Thyroid gland (tissue), 4 donors: Measurements from ENCODE around the gene RBM19. TPM values are rescaled to one million over a fixed set of nuclear protein-coding genes. Genes with fewer than 3 reads are reported as not detected.

ENCODE experiments used
- DNase-seq, 2 donors: peaks; one replicate each; pipeline ENCODE4 v3.0.0-alpha.2; 2019
- H3K27ac ChIP-seq, 3 donors: fragments of 200-600 bp; sonication (generic); 1 replicate in 2 of 3; 2 replicates in 1 of 3; pipeline ENCODE4 v1.5.1; 2016 to 2019; ENCODE audit warnings: mild to moderate bottlenecking in 1 of 3, moderate library complexity in 1 of 3
- H3K27me3 ChIP-seq: fragments of 200-600 bp; sonication (generic); one replicate; pipeline ENCODE4 v1.5.1; 2019
- H3K36me3 ChIP-seq, 2 donors: fragments of 200-600 bp; sonication (generic); one replicate each; pipeline ENCODE4 v1.5.1; 2016 to 2019
- H3K4me1 ChIP-seq, 2 donors: fragments of 200-600 bp; sonication (generic); one replicate each; pipeline ENCODE4 v1.5.1; 2017 to 2019
- H3K4me3 ChIP-seq, 3 donors: fragments of 200-600 bp; sonication (generic); replicated peaks in 1 of 3; 1 replicate in 2 of 3; 2 replicates in 1 of 3; pipeline ENCODE4 v1.5.1; 2016; ENCODE audit warnings: mild to moderate bottlenecking in 1 of 3
- H3K9me3 ChIP-seq: fragments of 200-600 bp; sonication (generic); one replicate; pipeline ENCODE4 v1.5.1; 2017
- POLR2A ChIP-seq, 2 donors: fragments of 450-650 bp; IDR thresholded peaks; one replicate each; pipeline ENCODE4 v1.6.1; 2017; ENCODE audit warnings: antibody characterized with exemption in 2 of 2, mild to moderate bottlenecking in 2 of 2, moderate library complexity in 1 of 2
- WGBS, 2 donors: methylation state at CpG; one replicate each; pipeline ENCODE4 v1.1.5; 2017; 5-methylcytosine and 5-hydroxymethylcytosine counted together
- intact Hi-C: fragments of 100-400 bp; cut with DNase I; formaldehyde crosslinking; loops from one replicate; pipeline ENCODE4 v1.15.1; 2023
- total RNA-seq, 4 donors: library from RNA; depleted of rRNA; stranded (reverse); fragments of >200 nt; gene quantifications; one replicate each; pipeline ENCODE4 v1.2.3, GENCODE V29; 2016
- TF ChIP-seq, protein P1 (sequence below), 6 experiments: fragments of 200-600 bp in 3 of 6; fragments of 450-650 bp in 3 of 6; sonication (generic) in 3 of 6; IDR thresholded peaks; one replicate each; pipeline ENCODE4 v1.5.1; 2016 to 2019; ENCODE audit warnings: antibody characterized with exemption in 6 of 6, mild to moderate bottlenecking in 2 of 6, inconsistent platforms in 1 of 6, moderate library complexity in 1 of 6

The RBM19 gene
- total RNA-seq, 4 donors from 2014 or later: 27.3 to 40.6 (median 36.1) TPM

DNA sequence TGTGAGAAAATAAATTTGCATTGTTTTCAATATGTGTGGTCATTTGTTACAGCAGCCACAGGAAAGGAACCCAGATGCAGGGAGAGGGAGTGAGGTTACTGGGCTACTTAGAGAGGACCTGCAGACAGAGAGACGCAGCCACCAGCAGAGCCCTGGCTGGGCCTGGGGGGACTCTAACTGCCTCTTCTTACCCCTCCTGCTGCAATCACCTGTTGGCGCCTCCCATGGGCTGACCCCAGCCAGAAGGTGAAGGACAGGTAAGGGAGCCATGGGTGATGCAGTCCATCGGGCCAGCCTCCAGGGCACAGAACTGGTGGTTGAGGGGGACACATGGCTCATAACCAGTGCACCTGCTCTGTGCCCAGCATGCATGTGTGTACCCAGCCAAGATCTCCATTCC is 15.8 kb upstream of the RBM19 start:
- intact Hi-C loops: loop anchor here (5.0 kb wide), 1 partner anchor 525 kb away; no protein-coding TSS in a partner anchor
- Histone ChIP-seq H3K27ac (no peak overlapping the region), H3K36me3 (no peaks in the 10 kb centered on the region), H3K4me3 (no peak overlapping the region), H3K27me3 (no peaks in the 10 kb centered on the region), H3K9me3 (no peaks in the 10 kb centered on the region), H3K4me1 (no peaks in the 10 kb centered on the region)
- no peak for DNase-seq
- no peak for TF ChIP-seq POLR2A (IDR thresholded peaks at IDR 0.05)
- TF ChIP-seq, protein P1, sequence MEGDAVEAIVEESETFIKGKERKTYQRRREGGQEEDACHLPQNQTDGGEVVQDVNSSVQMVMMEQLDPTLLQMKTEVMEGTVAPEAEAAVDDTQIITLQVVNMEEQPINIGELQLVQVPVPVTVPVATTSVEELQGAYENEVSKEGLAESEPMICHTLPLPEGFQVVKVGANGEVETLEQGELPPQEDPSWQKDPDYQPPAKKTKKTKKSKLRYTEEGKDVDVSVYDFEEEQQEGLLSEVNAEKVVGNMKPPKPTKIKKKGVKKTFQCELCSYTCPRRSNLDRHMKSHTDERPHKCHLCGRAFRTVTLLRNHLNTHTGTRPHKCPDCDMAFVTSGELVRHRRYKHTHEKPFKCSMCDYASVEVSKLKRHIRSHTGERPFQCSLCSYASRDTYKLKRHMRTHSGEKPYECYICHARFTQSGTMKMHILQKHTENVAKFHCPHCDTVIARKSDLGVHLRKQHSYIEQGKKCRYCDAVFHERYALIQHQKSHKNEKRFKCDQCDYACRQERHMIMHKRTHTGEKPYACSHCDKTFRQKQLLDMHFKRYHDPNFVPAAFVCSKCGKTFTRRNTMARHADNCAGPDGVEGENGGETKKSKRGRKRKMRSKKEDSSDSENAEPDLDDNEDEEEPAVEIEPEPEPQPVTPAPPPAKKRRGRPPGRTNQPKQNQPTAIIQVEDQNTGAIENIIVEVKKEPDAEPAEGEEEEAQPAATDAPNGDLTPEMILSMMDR (IDR thresholded peaks at IDR 0.05): no peak
- WGBS, 2 donors: 95% methylated on average over 3 of the region's 3 CpGs; no CpG with 5 or more reads in 1 of the 2 donors

DNA sequence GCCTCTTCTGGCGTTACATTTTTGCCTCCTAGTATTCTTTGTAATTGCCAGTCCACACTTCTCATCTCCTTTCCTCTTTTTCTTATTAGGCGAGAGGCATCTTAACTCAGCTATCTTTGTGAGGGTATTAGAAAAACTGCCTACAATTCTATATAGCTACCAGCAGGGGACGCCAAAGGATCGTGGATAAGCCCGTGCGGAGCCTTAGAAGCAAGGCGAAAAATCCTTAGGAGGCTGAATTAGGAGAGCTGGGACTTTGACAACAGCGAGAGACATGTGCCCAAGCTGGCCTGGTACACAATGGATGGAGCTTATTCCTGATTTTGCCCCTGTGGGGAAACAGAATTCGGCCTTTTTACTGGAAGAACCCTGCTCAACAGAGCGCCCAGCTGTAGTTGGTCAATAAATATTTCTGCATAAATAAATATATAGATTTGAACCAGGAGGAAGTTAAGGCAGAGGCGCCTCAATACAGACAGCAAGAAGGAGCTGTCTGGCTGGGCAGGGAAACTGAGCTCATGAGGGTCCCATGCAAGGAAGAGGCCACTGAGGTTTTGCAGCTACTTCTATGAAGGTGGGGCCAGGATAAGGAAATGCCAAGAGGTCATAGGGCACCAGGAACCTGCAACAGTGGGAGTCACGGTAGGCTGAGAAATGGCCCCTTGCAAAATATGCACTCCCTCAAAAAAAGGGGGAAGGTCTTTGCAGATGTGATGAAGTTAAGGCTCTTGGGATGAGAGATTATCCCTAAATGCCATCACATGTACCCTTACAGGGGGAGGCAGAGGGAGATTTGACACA is 14.6 kb upstream of the RBM19 start:
- WGBS, 2 donors: 20 to 23% methylated on average over 12 of the region's 12 CpGs
- no peak overlapping the region for H3K4me3 ChIP-seq
- intact Hi-C loops: loop anchor here (5.0 kb wide), 1 partner anchor 527 kb away; no protein-coding TSS in a partner anchor
- no peak overlapping the region for H3K27ac ChIP-seq
- peak; percentile 17 to 30 for DNase-seq
- no peaks in the 10 kb centered on the region for H3K36me3 ChIP-seq
- H3K27me3 ChIP-seq: no peaks in the 10 kb centered on the region
- H3K9me3 ChIP-seq: no peaks in the 10 kb centered on the region
- H3K4me1 ChIP-seq: no peaks in the 10 kb centered on the region
- no peak for TF ChIP-seq POLR2A (IDR thresholded peaks at IDR 0.05)
- TF ChIP-seq, protein P1 (IDR thresholded peaks at IDR 0.05): peak; percentile 80 to 92 (median 90)

DNA sequence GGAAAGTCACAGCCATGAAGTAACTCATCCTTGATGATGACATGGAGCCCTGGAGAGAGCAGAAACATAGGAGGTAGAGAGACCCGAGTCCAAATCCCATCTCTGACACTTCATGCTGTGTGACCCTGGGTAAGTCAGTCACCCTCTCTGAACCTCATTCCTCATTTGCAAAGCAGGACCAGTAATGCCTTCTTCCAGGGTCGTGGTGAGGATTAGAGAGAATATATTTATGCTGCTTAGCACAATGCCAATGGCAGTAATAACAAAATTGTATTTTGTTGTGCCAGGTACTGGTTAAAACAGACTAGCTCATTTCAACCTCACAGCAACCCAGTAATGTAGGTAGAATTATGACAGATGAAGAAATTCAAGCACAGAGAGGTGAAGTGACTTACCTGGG is 13.9 kb upstream of the RBM19 start:
- WGBS, 2 donors: 52 to 58% methylated on average over 2 of the region's 2 CpGs
- intact Hi-C loops: loop anchor here (5.0 kb wide), 1 partner anchor 527 kb away; no protein-coding TSS in a partner anchor

DNA sequence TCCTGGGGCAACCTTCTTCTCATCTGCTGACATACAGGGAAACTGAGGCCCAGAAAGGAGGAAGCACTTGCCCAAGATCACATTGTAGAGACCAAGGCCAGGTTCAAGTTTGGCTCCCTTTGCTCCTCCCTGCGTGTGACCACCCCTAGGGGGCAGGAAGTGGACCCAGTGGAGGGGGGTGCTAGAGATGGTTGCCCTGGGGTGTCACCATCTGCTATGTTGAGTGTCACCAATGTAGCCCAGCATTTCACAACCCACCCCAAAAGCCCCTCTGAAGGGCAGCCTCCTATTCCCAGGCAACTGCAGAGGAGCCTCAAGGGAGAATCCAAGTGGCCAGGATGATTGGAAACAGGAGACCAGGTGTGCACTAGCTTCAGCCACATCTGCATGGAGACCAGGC is 12.0 kb upstream of the RBM19 start:
- Histone ChIP-seq H3K27me3 (no peaks in the 10 kb centered on the region), H3K4me1 (no peaks in the 10 kb centered on the region)
- 38 to 63% methylated on average over 1 of the region's 1 CpG for WGBS, 2 donors

More for the DNA sequence above, 13.9 kb upstream of the RBM19 start:
- no peak for DNase-seq
- Histone ChIP-seq H3K27me3 (no peaks in the 10 kb centered on the region), H3K27ac (no peak overlapping the region), H3K9me3 (no peaks in the 10 kb centered on the region), H3K4me3 (no peak overlapping the region), H3K4me1 (no peaks in the 10 kb centered on the region), H3K36me3 (no peaks in the 10 kb centered on the region)
- no peak for TF ChIP-seq POLR2A (IDR thresholded peaks at IDR 0.05)
- TF ChIP-seq, protein P1 (IDR thresholded peaks at IDR 0.05): no peak

More for the DNA sequence above, 12.0 kb upstream of the RBM19 start:
- Histone ChIP-seq H3K27ac (no peak overlapping the region), H3K4me3 (no peak overlapping the region), H3K9me3 (no peaks in the 10 kb centered on the region), H3K36me3 (no peaks in the 10 kb centered on the region)
- TF ChIP-seq POLR2A (IDR thresholded peaks at IDR 0.05): no peak
- TF ChIP-seq, protein P1 (IDR thresholded peaks at IDR 0.05): no peak
- DNase-seq: no peak
- intact Hi-C loops: no loop called here
